TTC549 (cell line): ENCODE results near the gene CABLES2.

Experiments used
- FAIRE-seq: peaks from 2 replicates; lab custom pipeline; 2012; peaks lifted over from hg19 to GRCh38; lab: Jason Lieb, UNC

CABLES2 gene

GRCh38 chr20:62358171-62359042, 48.7 kb downstream of the CABLES2 start:
- no peak for FAIRE-seq

GRCh38 chr20:62357681-62358080, 49.4 kb downstream of the CABLES2 start:
- FAIRE-seq = no peak

- no peak for FAIRE-seq
These were observed 49.9 kb downstream of the CABLES2 start for GRCh38 chr20:62357187-62357667.

- FAIRE-seq = no peak
These were observed 50.4 kb downstream of the CABLES2 start for GRCh38 chr20:62356589-62357186.

- FAIRE-seq = no peak
These were observed 51.1 kb downstream of the CABLES2 start for GRCh38 chr20:62355878-62356588.

GRCh38 chr20:62355516-62355877, 51.6 kb downstream of the CABLES2 start:
- no peak for FAIRE-seq

GRCh38 chr20:62354811-62355341, 52.2 kb downstream of the CABLES2 start:
- no peak for FAIRE-seq

- FAIRE-seq = no peak
These were observed 52.9 kb downstream of the CABLES2 start for GRCh38 chr20:62354031-62354808.

- no peak for FAIRE-seq
These were observed 53.6 kb downstream of the CABLES2 start for GRCh38 chr20:62353289-62354030.

GRCh38 chr20:62352402-62353288, 54.4 kb downstream of the CABLES2 start:
- no peak for FAIRE-seq

GRCh38 chr20:62351469-62352401, 55.4 kb downstream of the CABLES2 start:
- FAIRE-seq = no peak

GRCh38 chr20:62350629-62351422, 56.3 kb downstream of the CABLES2 start:
- FAIRE-seq = no peak

- FAIRE-seq = no peak
These were observed 56.9 kb downstream of the CABLES2 start for GRCh38 chr20:62350098-62350628.

- no peak for FAIRE-seq
These were observed 57.5 kb downstream of the CABLES2 start for GRCh38 chr20:62349556-62350097.

GRCh38 chr20:62348604-62349003, 58.5 kb downstream of the CABLES2 start:
- no peak for FAIRE-seq

GRCh38 chr20:62347445-62347844, 59.6 kb downstream of the CABLES2 start:
- FAIRE-seq = no peak

GRCh38 chr20:62347151-62347404, 60.0 kb downstream of the CABLES2 start:
- FAIRE-seq = no peak
